Endothelial cell of umbilical vein (primary cell): ENCODE data around the gene NXPH1.

Experiments used
- FOS ChIP-seq: IDR thresholded peaks from 2 replicates; pipeline ENCODE4 v1.6.1; 2011; ENCODE audit warnings: mild to moderate bottlenecking, low read length, moderate library complexity, borderline replicate concordance; ENCODE audit not compliant: insufficient read depth
- POLR2AphosphoS5 ChIP-seq: IDR thresholded peaks from 2 replicates; pipeline ENCODE4 v1.6.1; 2012; ENCODE audit warnings: low read depth, mild to moderate bottlenecking, control low read depth, low read length, moderate library complexity; ENCODE audit not compliant: insufficient read depth
- TF ChIP-seq, protein P1 (sequence below), 2 donors: IDR thresholded peaks; 1 replicate in 1 of 2; 2 replicates in 1 of 2; pipeline ENCODE4 v1.5.1; 2011; ENCODE audit warnings: low read length in 2 of 2, mild to moderate bottlenecking in 2 of 2, moderate library complexity in 2 of 2, control low read depth in 1 of 2, inconsistent platforms in 1 of 2, low read depth in 1 of 2; ENCODE audit not compliant: insufficient read depth in 1 of 2; ENCODE audit errors: extremely low read depth in 1 of 2

DNA sequence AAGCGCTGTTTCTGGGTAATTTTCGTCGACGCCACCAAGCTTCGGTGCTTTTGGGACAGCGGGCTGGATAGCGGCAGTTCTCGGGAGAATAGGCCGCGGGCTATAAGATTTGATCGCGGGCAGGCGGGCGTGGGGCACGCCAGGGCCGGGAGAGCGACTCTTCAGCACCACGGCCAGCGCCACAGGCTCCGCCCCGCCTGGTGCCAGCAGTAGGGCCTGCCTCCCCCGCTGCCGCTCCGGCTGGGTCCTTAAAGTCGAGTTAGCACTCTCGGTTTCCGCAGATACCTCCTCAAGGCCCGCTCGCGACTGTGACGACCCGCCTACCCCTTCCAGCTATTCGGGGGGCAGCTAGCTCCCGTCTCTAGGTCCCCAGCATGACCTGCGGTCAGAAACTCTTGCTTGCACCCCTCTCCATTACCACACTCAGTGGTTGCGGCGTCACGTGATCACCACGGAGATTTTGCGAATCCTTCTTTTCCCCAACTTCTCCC, 9.4 kb downstream of the NXPH1 start:
- TF ChIP-seq, protein P1, sequence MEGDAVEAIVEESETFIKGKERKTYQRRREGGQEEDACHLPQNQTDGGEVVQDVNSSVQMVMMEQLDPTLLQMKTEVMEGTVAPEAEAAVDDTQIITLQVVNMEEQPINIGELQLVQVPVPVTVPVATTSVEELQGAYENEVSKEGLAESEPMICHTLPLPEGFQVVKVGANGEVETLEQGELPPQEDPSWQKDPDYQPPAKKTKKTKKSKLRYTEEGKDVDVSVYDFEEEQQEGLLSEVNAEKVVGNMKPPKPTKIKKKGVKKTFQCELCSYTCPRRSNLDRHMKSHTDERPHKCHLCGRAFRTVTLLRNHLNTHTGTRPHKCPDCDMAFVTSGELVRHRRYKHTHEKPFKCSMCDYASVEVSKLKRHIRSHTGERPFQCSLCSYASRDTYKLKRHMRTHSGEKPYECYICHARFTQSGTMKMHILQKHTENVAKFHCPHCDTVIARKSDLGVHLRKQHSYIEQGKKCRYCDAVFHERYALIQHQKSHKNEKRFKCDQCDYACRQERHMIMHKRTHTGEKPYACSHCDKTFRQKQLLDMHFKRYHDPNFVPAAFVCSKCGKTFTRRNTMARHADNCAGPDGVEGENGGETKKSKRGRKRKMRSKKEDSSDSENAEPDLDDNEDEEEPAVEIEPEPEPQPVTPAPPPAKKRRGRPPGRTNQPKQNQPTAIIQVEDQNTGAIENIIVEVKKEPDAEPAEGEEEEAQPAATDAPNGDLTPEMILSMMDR (IDR thresholded peaks at IDR 0.05; ENCODE audit: extremely low read depth in 1 of 2, insufficient read depth in 1 of 2, low read depth in 1 of 2, low read length in 2 of 2) = no peak
- no peak for TF ChIP-seq POLR2AphosphoS5
- no peak for TF ChIP-seq FOS
